NCI-H2029 treated with DMSO at 0.1 percent for 48 hours (cell line): ENCODE measurements around the gene GTSE1.
"Not testable (repeated sequence)": the region's sequence is repeated elsewhere in the genome, so short reads cannot be mapped to it uniquely, and the experiment has no call there.

ENCODE experiments used
- DNase-seq: peaks from one replicate; lab custom pipeline; 2025; lab: John Stamatoyannopoulos, UW

Gene GTSE1

GRCh38 chr22:46294784-46295183, 1.9 kb upstream of the GTSE1 start:
- no peak for DNase-seq

- DNase-seq = no peak
Measured at GRCh38 chr22:46295277-46295971, 1.2 kb upstream of the GTSE1 start.

GRCh38 chr22:46297151-46297812, 612 bp downstream of the GTSE1 start:
- DNase-seq = no peak

GRCh38 chr22:46299101-46299500, 2.4 kb downstream of the GTSE1 start:
- DNase-seq = no peak

- DNase-seq = no peak
Measured at GRCh38 chr22:46300491-46300890, 3.8 kb downstream of the GTSE1 start.

GRCh38 chr22:46303347-46303965, 6.8 kb downstream of the GTSE1 start:
- no peak for DNase-seq

- DNase-seq = no peak
Measured at GRCh38 chr22:46308283-46308988, 11.8 kb downstream of the GTSE1 start.

- no peak for DNase-seq
Measured at GRCh38 chr22:46309526-46310085, 12.9 kb downstream of the GTSE1 start.

- DNase-seq = no peak
Measured at GRCh38 chr22:46312056-46312455, 15.4 kb downstream of the GTSE1 start.

- DNase-seq = not testable (repeated sequence)
Measured at GRCh38 chr22:46312848-46313247, 16.2 kb downstream of the GTSE1 start.

- DNase-seq = no peak
Measured at GRCh38 chr22:46315976-46316375, 19.3 kb downstream of the GTSE1 start.

GRCh38 chr22:46317646-46318045, 21.0 kb downstream of the GTSE1 start:
- no peak for DNase-seq

- no peak for DNase-seq
Measured at GRCh38 chr22:46318576-46318975, 21.9 kb downstream of the GTSE1 start.

GRCh38 chr22:46319319-46319718, 22.6 kb downstream of the GTSE1 start:
- DNase-seq = no peak

- no peak for DNase-seq
Measured at GRCh38 chr22:46320166-46320710, 23.6 kb downstream of the GTSE1 start.

- DNase-seq = no peak
Measured at GRCh38 chr22:46320716-46321386, 24.2 kb downstream of the GTSE1 start.

- no peak for DNase-seq
Measured at GRCh38 chr22:46322711-46323110, 26.0 kb downstream of the GTSE1 start.

GRCh38 chr22:46323162-46323561, 26.5 kb downstream of the GTSE1 start:
- no peak for DNase-seq

- no peak for DNase-seq
Measured at GRCh38 chr22:46326066-46326680, 29.5 kb downstream of the GTSE1 start.

- no peak for DNase-seq
Measured at GRCh38 chr22:46327691-46328465, 31.2 kb downstream of the GTSE1 start.
